Large intestine (tissue), 3 donors: Measurements from ENCODE around the gene SLC16A13. TPM values are rescaled to one million over a fixed set of nuclear protein-coding genes. Genes with fewer than 3 reads are reported as not detected.
A peak's percentile ranks its signal among the peaks of the same experiment; 100 is the strongest.

Experiments
- DNase-seq, 2 donors: peaks; one replicate each; pipeline versions ENCODE4 v3.0.0 to v3.0.0-alpha.2; 2013
- H3K27ac ChIP-seq: one replicate; pipeline ENCODE4 v1.5.1; 2013; ENCODE audit warnings: low read length
- H3K27me3 ChIP-seq: 2 replicates; pipeline ENCODE4 v1.6.1; 2013; ENCODE audit warnings: low read length; ENCODE audit not compliant: control insufficient read depth, insufficient read depth
- H3K36me3 ChIP-seq: 2 replicates; pipeline ENCODE4 v1.6.1; 2013; ENCODE audit warnings: low read length; ENCODE audit not compliant: control insufficient read depth, insufficient read depth
- H3K4me1 ChIP-seq: one replicate; pipeline ENCODE4 v1.6.1; 2013; ENCODE audit warnings: low read length; ENCODE audit not compliant: control insufficient read depth, insufficient read depth
- H3K4me3 ChIP-seq: one replicate; pipeline ENCODE4 v1.5.1; 2013; ENCODE audit warnings: low read length
- H3K9me3 ChIP-seq: one replicate; pipeline ENCODE4 v1.6.1; 2013; ENCODE audit warnings: mild to moderate bottlenecking, low read depth, low read length, moderate library complexity; ENCODE audit not compliant: control insufficient read depth
- WGBS: methylation state at CpG from one replicate; pipeline ENCODE4 v1.1.5; 2013; ENCODE audit warnings: low lambda C conversion rate; ENCODE audit not compliant: insufficient coverage; 5-methylcytosine and 5-hydroxymethylcytosine counted together
- polyA plus RNA-seq: library from polyadenylated mRNA; unstranded; fragments of 120-200 nt; gene quantifications from one replicate; pipeline ENCODE4 v1.2.1, GENCODE V29; 2013

Gene SLC16A13
- polyA plus RNA-seq, 1 donor = 16.9 TPM

DNA sequence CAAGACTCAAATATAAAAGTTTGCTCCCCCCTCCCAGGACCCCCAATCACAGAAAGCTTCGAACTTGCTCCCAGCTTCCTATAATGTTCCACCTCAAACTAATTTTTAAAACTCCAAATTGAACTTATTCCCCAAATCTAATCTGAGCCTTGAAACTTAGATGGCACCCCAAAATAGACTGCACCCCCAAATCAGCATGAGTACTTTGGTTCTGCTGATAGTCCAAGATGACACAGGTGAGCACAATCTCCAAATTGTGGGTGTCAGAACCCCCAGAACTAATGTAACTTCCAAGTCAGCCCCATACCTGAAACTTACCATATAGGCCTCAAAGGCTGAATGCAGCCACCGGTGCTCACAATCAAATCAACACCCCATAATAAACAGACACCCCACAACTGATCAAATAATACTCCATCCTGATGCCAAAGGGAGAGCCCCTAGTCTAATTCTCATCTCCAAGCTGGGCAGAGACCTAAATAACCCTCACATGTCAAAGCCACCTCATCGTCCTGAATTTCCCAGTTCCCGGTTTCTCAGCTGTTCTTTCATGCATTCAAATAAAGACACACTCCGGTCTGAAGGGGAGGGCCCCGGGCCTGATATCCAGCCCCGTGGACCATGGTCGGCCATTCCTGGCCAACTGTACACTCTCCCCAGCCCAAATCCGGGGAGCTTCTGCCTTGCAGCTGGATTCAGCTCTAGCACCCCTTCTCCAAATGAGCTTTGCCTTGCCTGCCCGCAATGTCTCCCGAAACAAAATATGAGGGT, 14.7 kb upstream of the SLC16A13 start:
- H3K4me3 ChIP-seq = no peak overlapping the region
- no CpG with 5 or more reads among the region's 11 CpGs for WGBS
- peaks cover 17% of the 10 kb centered on the region for H3K4me1 ChIP-seq
- H3K36me3 ChIP-seq = peaks cover 12% of the 10 kb centered on the region
- peaks cover 6% of the 10 kb centered on the region for H3K9me3 ChIP-seq
- H3K27me3 ChIP-seq = peaks cover 41% of the 10 kb centered on the region
- no peak for DNase-seq
- peak overlapping the region; percentile 57 for H3K27ac ChIP-seq

DNA sequence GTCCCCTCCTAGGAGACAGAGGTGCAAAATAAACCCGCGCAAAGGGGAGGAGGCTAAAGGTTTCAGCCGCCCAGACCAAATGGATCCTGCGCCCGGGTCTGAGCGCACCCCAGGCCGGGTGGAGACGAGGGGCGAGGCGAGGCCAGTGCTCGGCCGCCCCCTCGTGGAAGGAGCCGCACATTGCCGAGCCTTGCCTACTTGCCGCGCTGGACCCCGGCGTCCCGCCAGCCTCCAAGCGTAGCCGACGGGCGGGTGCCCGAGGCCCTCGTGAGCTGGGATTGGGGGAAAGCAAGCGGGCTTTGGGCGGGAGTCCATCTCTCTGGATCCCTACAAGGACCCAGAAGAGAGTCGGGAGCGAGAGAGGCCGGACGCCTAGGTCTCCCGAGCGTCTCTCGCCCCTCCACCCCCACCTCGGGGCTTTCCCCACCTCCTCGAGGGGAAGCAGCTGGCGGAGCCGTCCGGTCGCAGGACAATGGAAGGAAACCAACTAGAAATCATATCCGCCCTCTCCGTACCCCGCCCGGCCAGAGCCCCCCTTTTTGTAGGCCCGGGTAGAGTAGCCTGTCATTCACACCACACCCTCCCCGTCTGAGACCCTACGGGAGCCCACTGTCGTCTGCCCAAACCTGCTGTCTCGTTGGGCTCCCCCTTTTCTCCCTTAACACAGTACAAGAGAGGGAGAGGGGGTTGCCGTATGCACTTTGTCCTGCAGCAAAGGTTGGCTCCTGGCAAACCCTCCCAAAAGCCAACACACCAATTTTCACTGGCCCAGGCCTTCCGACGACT, 13.6 kb upstream of the SLC16A13 start:
- peaks cover 17% of the 10 kb centered on the region for H3K4me1 ChIP-seq
- peaks cover 4% of the 10 kb centered on the region for H3K36me3 ChIP-seq
- DNase-seq = peak in 1 of 2 donors; percentile 62
- H3K9me3 ChIP-seq = peaks cover 6% of the 10 kb centered on the region
- WGBS = no CpG with 5 or more reads among the region's 53 CpGs
- peaks cover 41% of the 10 kb centered on the region for H3K27me3 ChIP-seq
- H3K27ac ChIP-seq = peak overlapping the region; percentile 57
- H3K4me3 ChIP-seq = peak overlapping the region; percentile 23

GRCh38 chr17:7022781-7023571, 12.8 kb upstream of the SLC16A13 start, which contains the start of gene BCL6B:
TSS of gene BCL6B (plus strand) at chr17:7023050. CDS start at chr17:7023672, 622 bp downstream.
- Histone ChIP-seq H3K36me3 (no peaks in the 10 kb centered on the region), H3K9me3 (peaks cover 6% of the 10 kb centered on the region), H3K27ac (peak within 1 kb of the TSS; percentile 57), H3K27me3 (peaks cover 41% of the 10 kb centered on the region), H3K4me1 (peaks cover 17% of the 10 kb centered on the region), H3K4me3 (peak within 1 kb of the TSS; percentile 42)
- WGBS = no CpG with 5 or more reads among the region's 47 CpGs
- DNase-seq = no peak

- H3K4me1 ChIP-seq = peaks cover 17% of the 10 kb centered on the region
- peaks cover 41% of the 10 kb centered on the region for H3K27me3 ChIP-seq
- WGBS = no CpG with 5 or more reads among the region's 51 CpGs
These were observed 12.0 kb upstream of the SLC16A13 start for GRCh38 chr17:7023576-7024401.

DNA sequence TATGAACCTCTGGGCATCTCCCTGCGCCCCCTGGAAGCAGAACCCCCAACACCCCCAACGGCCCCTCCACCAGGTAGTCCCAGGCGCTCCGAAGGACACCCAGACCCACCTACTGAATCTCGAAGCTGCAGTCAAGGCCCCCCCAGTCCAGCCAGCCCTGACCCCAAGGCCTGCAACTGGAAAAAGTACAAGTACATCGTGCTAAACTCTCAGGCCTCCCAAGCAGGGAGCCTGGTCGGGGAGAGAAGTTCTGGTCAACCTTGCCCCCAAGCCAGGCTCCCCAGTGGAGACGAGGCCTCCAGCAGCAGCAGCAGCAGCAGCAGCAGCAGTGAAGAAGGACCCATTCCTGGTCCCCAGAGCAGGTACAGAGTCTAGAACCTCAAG, 11.4 kb upstream of the SLC16A13 start:
- Histone ChIP-seq H3K27ac (no peak overlapping the region), H3K36me3 (no peaks in the 10 kb centered on the region), H3K4me1 (peaks cover 17% of the 10 kb centered on the region), H3K4me3 (no peak overlapping the region), H3K9me3 (peaks cover 6% of the 10 kb centered on the region), H3K27me3 (peaks cover 41% of the 10 kb centered on the region)
- no CpG with 5 or more reads among the region's 8 CpGs for WGBS
- no peak for DNase-seq

More at GRCh38 chr17:7023576-7024401, 12.0 kb upstream of the SLC16A13 start:
- peak; percentile 87 to 88 for DNase-seq
- H3K9me3 ChIP-seq = peaks cover 6% of the 10 kb centered on the region
- H3K27ac ChIP-seq = peak overlapping the region; percentile 40
- H3K36me3 ChIP-seq = no peaks in the 10 kb centered on the region
- peak overlapping the region; percentile 42 for H3K4me3 ChIP-seq

DNA sequence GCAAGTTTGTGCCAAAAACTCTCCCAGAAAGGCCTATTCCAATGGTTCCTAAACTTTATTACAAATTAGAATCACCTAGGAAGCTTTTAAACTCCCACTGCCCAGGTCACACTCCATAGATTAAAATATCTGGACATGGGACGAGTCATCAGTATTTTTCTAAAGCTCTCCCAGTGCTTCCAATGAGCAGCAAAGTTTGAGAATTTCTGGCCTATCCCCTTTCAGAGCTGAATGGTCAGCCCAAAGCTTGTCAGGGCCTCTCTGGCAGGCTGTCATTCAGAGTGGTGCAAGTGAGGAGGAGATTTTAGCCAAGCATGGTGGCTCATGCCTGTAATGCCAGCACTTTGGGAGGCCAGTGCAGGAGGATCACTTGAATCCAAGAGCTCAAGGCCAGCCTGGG, 10.6 kb upstream of the SLC16A13 start:
- Histone ChIP-seq H3K4me1 (peaks cover 17% of the 10 kb centered on the region), H3K27ac (no peak overlapping the region), H3K27me3 (peaks cover 37% of the 10 kb centered on the region), H3K9me3 (peaks cover 6% of the 10 kb centered on the region), H3K4me3 (no peak overlapping the region), H3K36me3 (no peaks in the 10 kb centered on the region)
- no peak for DNase-seq
- WGBS = no CpG with 5 or more reads among the region's 1 CpG

DNA sequence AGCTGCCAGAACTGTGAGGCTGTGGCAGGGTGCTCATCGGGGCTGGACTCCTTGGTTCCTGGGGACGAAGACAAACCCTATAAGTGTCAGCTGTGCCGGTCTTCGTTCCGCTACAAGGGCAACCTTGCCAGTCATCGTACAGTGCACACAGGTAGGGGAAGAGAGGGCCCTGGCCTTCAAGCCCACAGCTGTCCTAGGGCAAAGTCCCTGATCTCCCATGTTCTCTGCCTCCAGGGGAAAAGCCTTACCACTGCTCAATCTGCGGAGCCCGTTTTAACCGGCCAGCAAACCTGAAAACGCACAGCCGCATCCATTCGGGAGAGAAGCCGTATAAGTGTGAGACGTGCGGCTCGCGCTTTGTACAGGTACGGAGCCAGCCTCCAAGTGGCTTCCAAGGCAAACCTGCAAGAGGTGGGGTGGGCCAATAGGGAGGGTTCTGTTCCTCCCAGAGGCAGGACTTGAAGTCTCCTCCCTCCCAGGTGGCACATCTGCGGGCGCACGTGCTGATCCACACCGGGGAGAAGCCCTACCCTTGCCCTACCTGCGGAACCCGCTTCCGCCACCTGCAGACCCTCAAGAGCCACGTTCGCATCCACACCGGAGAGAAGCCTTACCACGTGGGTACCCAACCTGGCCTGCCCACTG, 9.2 kb upstream of the SLC16A13 start:
- no peak overlapping the region for H3K4me3 ChIP-seq
- H3K27me3 ChIP-seq = peaks cover 26% of the 10 kb centered on the region
- H3K4me1 ChIP-seq = peaks cover 15% of the 10 kb centered on the region
- H3K27ac ChIP-seq = no peak overlapping the region
- no peaks in the 10 kb centered on the region for H3K36me3 ChIP-seq
- WGBS = 73% methylated on average over 3 of the region's 29 CpGs
- H3K9me3 ChIP-seq = peaks cover 6% of the 10 kb centered on the region
- DNase-seq = no peak

DNA sequence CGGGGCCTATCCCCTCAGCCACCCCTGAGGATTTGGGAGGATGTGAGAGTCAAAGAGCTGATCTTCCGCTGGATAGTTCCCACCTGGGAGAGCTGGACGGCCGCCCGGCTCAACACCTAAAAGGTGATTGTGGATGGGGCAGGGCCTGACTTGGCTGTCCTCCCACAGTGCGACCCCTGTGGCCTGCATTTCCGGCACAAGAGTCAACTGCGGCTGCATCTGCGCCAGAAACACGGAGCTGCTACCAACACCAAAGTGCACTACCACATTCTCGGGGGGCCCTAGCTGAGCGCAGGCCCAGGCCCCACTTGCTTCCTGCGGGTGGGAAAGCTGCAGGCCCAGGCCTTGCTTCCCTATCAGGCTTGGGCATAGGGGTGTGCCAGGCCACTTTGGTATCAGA, 8.5 kb upstream of the SLC16A13 start:
- WGBS = no CpG with 5 or more reads among the region's 13 CpGs
- Histone ChIP-seq H3K36me3 (no peaks in the 10 kb centered on the region), H3K4me1 (peaks cover 8% of the 10 kb centered on the region), H3K4me3 (no peak overlapping the region), H3K9me3 (peaks cover 6% of the 10 kb centered on the region), H3K27ac (no peak overlapping the region), H3K27me3 (peaks cover 19% of the 10 kb centered on the region)
- no peak for DNase-seq

- no CpG with 5 or more reads among the region's 3 CpGs for WGBS
- Histone ChIP-seq H3K4me1 (no peaks in the 10 kb centered on the region), H3K27ac (no peak overlapping the region), H3K4me3 (no peak overlapping the region), H3K9me3 (peaks cover under 1% of the 10 kb centered on the region), H3K36me3 (no peaks in the 10 kb centered on the region), H3K27me3 (peaks cover 1% of the 10 kb centered on the region)
- no peak for DNase-seq
These were observed 6.7 kb upstream of the SLC16A13 start for GRCh38 chr17:7029096-7029495.
